WERI-Rb-1 (cell line): ENCODE data around the gene STK10.

ENCODE experiments used
- DNase-seq: peaks from one replicate; pipeline ENCODE4 v3.0.0-alpha.2; 2020
- H3K27ac ChIP-seq: fragments of 250-450 bp; sonication (Bioruptor Pico); 2 replicates; pipeline ENCODE4 v1.5.1; 2020; ENCODE audit warnings: mild to moderate bottlenecking, moderate library complexity
- H3K27me3 ChIP-seq: fragments of 250-450 bp; sonication (Bioruptor Pico); 2 replicates; pipeline ENCODE4 v1.5.1; 2021; ENCODE audit warnings: mild to moderate bottlenecking, low read depth, moderate library complexity; ENCODE audit not compliant: insufficient read depth, severe bottlenecking
- H3K36me3 ChIP-seq: fragments of 250-450 bp; sonication (Bioruptor Pico); 2 replicates; pipeline ENCODE4 v1.5.1; 2020; ENCODE audit warnings: mild to moderate bottlenecking, moderate library complexity
- H3K4me3 ChIP-seq: 2 replicates; pipeline ENCODE4 v1.5.1; 2011; ENCODE audit warnings: low read depth, mild to moderate bottlenecking, control low read depth, low read length
- H3K9me3 ChIP-seq: fragments of 250-450 bp; sonication (Bioruptor Pico); 2 replicates; pipeline ENCODE4 v1.5.1; 2021; ENCODE audit warnings: mild to moderate bottlenecking, moderate library complexity; ENCODE audit not compliant: severe bottlenecking
- TF ChIP-seq, protein P1 (sequence below): IDR thresholded peaks from 2 replicates; pipeline ENCODE4 v1.5.1; 2011; ENCODE audit warnings: low read depth, mild to moderate bottlenecking, control low read depth, inconsistent platforms, low read length

STK10 gene

GRCh38 chr5:172002840-172003512, 185.0 kb downstream of the STK10 start:
- no peak overlapping the region for H3K27ac ChIP-seq
- H3K4me3 ChIP-seq, result no peak overlapping the region
- H3K36me3 ChIP-seq, result peaks cover 4% of the 10 kb centered on the region
- no peaks in the 10 kb centered on the region for H3K27me3 ChIP-seq
- TF ChIP-seq, protein P1, sequence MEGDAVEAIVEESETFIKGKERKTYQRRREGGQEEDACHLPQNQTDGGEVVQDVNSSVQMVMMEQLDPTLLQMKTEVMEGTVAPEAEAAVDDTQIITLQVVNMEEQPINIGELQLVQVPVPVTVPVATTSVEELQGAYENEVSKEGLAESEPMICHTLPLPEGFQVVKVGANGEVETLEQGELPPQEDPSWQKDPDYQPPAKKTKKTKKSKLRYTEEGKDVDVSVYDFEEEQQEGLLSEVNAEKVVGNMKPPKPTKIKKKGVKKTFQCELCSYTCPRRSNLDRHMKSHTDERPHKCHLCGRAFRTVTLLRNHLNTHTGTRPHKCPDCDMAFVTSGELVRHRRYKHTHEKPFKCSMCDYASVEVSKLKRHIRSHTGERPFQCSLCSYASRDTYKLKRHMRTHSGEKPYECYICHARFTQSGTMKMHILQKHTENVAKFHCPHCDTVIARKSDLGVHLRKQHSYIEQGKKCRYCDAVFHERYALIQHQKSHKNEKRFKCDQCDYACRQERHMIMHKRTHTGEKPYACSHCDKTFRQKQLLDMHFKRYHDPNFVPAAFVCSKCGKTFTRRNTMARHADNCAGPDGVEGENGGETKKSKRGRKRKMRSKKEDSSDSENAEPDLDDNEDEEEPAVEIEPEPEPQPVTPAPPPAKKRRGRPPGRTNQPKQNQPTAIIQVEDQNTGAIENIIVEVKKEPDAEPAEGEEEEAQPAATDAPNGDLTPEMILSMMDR, result no peak
- H3K9me3 ChIP-seq, result no peaks in the 10 kb centered on the region
- DNase-seq, result peak; percentile 70

DNA sequence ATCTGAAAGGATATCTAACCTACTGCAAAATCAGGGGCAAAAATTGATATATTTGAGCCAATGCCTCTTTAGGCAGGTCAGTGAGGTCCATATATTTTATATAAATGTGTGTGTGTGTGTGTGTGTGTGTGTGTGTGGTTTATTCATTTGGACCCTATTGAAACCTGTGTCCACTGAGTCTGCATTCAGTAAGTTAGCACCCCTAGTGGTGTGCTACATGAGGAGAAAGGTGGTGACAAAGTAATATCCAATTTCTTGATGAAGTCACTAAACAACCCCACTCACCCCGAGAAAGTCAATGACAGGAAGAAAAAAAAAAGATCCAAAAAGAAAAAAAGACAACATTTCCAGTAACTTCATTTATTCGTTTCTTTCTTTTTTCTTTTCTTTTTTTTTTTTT, 185.7 kb downstream of the STK10 start:
- TF ChIP-seq, protein P1, result peak; percentile 43
- no peaks in the 10 kb centered on the region for H3K27me3 ChIP-seq
- peaks cover 4% of the 10 kb centered on the region for H3K36me3 ChIP-seq
- DNase-seq, result no peak
- H3K27ac ChIP-seq, result no peak overlapping the region
- H3K4me3 ChIP-seq, result no peak overlapping the region
- no peaks in the 10 kb centered on the region for H3K9me3 ChIP-seq

DNA sequence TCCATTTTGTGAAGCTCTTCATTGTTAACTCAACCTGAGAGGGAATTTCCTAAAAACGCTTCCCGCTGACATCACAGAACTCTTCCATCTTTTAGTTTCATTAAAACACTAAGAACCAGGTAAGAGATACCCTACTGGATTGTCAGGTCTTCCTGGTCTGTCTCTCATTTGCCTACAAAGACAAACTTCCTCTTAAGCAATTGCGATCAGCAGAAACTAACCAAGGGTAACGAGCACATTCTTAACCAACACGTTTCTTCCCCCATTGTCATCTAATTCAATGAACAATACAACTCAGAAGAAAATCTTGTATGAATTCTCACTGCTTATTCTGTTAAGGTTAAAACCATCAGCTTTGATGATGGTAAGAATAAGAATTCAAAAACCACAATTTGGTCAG, 188.1 kb downstream of the STK10 start:
- Histone ChIP-seq H3K27ac (no peak overlapping the region), H3K4me3 (no peak overlapping the region)
- no peak for DNase-seq

DNA sequence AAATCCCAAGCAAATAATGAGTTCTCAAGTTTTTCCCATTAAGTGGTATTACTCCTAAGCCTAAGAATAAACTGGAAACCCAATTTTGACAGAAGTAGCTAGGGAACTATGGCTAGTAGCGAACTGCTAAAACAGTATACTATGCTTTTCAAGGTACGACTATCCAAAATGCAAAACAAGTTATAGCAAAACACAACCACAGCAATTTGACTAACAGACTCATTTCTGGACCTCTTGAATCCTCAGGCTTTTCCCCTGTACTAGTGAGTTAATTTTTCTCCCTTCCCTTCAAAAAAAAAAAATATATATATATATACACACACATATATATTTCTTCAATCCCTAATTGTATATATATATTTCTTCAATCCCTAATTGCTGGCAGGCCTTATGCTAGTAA, 188.9 kb downstream of the STK10 start:
- no peak for DNase-seq
- Histone ChIP-seq H3K27me3 (no peaks in the 10 kb centered on the region), H3K4me3 (no peak overlapping the region), H3K36me3 (peaks cover 4% of the 10 kb centered on the region), H3K27ac (no peak overlapping the region), H3K9me3 (no peaks in the 10 kb centered on the region)
- TF ChIP-seq, protein P1, result no peak

More for the DNA sequence above, 188.1 kb downstream of the STK10 start:
- Histone ChIP-seq H3K9me3 (no peaks in the 10 kb centered on the region), H3K36me3 (peaks cover 4% of the 10 kb centered on the region), H3K27me3 (no peaks in the 10 kb centered on the region)
- TF ChIP-seq, protein P1, result no peak

GRCh38 chr5:171997011-171997410, 191.0 kb downstream of the STK10 start:
- no peaks in the 10 kb centered on the region for H3K27me3 ChIP-seq
- H3K4me3 ChIP-seq, result no peak overlapping the region
- DNase-seq, result no peak
- TF ChIP-seq, protein P1, result no peak
- peaks cover 1% of the 10 kb centered on the region for H3K36me3 ChIP-seq
- H3K9me3 ChIP-seq, result no peaks in the 10 kb centered on the region
- H3K27ac ChIP-seq, result no peak overlapping the region

DNA sequence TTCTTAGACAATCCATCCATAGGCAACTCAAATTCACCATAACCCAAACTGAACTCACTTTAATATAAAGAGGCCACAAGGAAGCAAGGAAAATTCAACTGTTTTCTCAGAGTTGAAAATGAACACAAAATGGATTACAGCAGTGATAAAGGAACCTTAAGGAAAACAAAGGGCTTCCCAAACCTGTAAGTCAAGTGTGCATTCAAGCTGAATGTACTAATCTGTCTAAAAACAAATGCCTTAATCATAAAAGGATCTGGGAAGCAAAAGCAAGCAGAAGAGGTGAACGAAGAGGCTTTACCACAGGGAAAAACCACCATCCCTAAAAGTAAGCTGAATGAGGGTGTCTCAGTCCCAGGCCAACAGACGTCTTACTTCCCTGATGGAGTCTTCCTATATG, 195.2 kb downstream of the STK10 start:
- Histone ChIP-seq H3K4me3 (no peak overlapping the region), H3K9me3 (no peaks in the 10 kb centered on the region), H3K27ac (no peak overlapping the region), H3K36me3 (no peaks in the 10 kb centered on the region; the same call in 1 of the 2 replicates), H3K27me3 (no peaks in the 10 kb centered on the region)
- DNase-seq, result no peak
- TF ChIP-seq, protein P1, result no peak
